Activated CD8-positive, alpha-beta memory T cell treated with anti-CD3 and anti-CD28 coated beads for 24 hours (primary cell): Measurements from ENCODE around the gene PROCA1.
"Not testable (repeated sequence)": the region's sequence is repeated elsewhere in the genome, so short reads cannot be mapped to it uniquely, and the experiment has no call there.

Experiments used
- DNase-seq: peaks from one replicate; pipeline ENCODE4 v3.0.0-alpha.2; 2020

Gene PROCA1

DNA sequence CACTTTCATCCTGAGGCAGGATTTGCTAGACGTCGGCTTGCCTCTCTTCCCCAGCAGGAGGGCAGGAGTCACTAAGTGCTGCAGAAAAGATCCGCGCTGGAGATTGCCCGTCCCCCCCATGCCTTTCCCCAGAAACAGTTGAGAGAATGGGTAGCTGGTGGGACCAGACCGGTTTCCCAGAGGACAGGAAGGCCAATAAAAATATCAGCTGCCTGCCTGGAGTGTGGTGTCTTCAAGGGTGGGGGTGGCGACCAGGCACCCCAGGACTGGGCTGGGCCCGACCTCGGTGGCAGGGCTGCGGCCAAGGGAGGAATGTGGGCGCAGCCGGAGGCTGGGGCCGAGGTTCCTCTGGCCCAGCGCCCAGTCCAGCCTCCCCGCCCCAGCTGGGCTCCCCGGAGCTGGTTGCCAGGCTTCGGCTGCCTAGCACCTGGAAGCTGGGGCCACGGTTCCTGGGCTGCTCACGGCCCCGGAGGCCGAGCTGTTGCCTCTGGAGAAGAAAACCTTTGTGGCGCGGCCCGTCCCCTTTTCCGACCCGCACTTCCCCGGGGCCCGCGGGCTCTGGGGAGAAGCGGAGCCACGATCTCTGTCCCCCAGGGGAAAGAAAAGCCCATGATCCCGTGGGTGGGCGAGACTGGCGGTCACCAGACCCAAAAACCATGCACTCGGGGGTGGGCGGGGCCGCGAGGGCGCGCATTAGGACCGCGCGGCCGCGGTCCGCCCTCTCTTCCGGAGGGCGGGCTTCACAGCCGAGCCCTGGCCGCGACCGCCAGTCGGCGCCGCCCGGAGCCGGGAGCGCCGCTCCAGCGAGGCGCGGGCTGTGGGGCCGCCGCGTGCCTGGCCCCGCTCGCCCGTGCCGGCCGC lies 31.8 kb upstream of the PROCA1 start, which contains the start of gene TRAF4:
TSS of gene TRAF4 (plus strand) at position 769 of the 861 bp plus-strand sequence. CDS start 102 bp downstream, outside the sequence.
- peak; percentile 92 for DNase-seq

DNA sequence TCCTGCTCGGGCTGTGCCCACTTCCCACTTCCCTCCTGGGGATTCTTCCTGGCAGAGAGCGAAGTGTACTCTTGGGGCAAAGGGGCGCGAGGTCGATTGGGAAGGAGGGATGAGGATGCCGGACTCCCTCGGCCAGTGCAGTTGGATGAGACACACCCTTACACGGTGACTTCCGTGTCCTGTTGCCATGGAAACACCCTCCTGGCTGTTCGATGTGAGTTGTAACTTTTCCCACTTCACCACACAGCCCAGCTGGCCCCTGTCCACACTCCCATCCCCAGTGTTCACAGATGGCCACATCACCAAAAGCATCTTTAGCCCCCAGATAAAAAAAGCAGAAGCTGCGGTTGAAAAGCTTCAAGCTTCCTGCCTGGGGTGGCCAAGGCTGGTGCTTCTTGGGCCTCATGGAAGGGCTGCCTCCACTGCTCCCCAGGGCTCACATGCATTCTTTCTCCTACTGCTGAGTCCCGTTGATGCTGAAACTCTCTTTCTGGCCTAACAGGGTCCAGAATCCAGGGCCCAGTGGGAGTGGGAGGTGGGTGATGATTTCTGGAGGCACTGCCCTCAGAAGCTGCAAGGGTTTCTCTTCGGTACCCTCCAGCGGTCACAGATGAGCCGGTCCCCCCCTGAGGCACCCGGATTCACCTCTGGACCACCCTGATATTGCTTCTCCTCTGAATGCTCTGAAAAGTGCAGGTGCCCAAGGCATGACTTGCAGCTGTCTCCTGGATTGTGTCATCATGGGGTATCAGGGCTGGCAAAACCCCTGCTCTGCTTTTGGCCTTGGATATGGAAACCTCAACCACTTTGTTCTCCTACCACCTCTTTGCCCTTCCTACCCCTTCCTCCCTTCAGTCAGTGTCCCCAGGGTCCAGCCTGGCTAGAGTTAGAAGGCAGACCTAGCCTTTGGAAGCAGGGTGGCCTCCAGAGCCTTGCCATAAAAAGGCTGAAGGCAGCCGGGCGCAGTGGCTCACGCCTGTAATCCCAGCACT lies 30.0 kb upstream of the PROCA1 start:
- DNase-seq, result no peak

DNA sequence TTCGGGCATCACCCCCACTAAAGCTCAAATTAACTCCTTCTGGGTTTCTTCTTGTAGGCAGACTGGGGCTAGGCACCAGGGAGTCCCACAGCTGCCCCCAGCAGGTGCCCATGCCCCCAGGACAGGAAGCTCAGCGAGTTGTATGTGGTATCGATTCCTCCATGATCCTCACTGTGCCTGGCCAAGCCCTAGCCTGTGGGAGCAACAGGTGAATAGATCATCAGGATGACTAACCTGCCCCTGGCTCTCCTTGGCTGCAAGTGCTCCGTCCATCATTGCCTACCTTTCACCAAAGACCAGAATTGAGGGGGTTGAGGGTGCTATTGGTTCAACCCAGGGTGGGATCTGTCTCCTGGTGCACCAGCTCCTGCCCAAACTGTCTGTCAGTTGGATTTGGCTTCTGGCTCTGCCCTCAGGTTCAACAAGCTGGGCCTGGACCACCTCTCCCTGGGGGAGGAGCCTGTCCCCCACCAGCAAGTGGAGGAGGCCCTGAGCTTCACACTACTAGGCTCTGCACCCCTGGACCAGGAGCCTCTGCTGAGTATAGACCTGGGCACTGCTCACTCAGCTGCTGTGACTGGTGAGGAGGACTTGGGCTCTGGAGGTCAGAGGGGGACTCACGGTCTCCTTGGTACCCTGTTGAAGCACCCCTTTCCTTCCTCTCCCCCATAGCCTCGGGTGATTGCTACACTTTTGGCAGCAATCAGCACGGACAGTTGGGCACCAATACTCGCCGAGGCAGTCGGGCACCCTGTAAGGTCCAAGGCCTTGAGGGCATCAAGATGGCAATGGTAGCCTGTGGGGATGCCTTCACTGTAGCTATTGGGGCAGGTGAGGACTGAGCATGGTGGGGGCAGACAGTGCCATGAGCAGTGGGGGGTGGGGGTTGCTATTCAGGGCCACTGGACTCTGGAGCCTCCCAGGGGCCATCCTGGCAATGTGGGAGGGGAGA lies 29.0 kb upstream of the PROCA1 start:
- DNase-seq, result no peak

DNA sequence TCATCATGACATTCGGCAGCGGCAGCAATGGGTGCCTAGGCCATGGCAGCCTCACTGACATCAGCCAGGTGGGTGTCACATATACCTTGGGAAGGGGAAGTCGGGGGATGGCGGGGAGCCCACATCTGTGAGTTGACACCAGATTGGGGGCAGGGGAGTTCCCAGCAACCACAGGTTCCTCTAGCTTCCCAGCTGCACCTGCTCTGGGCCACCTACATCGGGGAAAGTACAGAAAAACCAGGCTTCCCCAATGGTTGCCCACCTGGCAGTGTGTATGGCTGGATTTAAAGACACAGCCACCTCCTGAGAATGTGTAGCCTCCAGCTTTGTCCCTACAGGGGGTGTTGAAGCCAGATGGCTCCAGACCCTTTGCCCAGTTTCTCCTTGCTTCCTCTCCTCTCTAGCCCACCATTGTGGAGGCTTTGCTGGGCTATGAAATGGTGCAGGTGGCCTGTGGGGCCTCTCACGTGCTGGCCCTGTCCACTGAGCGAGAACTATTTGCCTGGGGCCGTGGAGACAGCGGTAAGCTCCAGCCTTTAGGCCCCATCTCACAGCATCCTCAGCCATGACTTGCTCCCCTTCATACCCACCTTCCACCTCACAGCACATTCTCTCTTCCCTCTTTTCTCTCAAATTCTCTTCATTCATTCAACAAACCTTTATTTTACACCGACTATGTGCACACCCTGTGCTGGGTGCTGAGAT lies 27.1 kb upstream of the PROCA1 start:
- peak; percentile 77 for DNase-seq

DNA sequence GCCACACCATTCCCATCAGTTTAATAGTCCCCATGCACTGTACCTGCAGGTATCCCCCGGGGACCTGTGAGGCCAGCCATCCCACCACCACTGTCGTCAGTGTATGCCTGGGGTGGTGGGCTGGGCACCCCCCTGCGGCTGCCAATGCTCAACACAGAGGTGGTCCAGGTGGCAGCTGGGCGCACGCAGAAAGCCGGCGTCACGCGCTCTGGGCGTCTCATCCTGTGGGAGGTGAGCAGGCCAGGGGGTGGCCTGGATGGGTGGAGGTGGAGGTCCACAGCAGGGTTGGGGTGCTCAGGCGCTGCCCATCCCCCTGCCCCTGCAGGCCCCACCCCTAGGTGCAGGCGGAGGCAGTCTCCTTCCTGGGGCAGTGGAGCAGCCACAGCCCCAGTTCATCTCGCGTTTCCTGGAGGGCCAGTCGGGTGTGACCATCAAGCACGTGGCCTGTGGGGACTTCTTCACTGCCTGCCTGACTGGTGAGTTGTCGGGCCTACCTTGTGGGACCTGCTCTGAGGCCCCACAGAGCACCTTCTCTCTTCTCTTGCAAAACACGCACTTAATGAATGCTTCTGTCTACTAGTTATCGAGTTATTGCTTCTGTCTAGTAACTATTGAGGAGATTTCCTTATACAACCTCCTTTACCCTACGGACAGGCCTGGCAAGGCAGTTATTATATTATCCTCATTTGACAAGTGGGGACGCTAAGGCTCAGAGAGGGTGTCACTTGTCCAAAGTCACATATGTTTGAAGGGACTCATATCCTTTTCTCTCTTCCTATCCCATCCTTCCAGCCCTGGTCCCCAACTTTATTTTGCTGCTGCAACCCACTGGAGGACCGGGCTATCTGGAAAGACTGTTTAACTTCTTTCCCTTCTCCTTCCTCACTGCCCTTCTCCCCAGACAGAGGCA lies 26.3 kb upstream of the PROCA1 start:
- DNase-seq, result no peak

DNA sequence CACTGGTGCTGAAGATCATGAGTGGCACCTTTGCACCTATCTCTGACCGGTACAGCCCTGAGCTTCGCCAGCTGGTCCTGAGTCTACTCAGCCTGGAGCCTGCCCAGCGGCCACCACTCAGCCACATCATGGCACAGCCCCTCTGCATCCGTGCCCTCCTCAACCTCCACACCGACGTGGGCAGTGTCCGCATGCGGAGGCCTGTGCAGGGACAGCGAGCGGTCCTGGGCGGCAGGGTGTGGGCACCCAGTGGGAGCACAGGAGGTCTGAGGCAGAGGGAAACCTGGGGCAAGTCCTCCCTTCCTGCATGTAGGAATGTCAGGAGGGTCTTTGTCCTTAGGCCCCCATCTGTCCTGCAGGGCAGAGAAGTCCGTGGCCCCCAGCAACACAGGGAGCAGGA lies 25.6 kb upstream of the PROCA1 start:
- DNase-seq, result no peak

DNA sequence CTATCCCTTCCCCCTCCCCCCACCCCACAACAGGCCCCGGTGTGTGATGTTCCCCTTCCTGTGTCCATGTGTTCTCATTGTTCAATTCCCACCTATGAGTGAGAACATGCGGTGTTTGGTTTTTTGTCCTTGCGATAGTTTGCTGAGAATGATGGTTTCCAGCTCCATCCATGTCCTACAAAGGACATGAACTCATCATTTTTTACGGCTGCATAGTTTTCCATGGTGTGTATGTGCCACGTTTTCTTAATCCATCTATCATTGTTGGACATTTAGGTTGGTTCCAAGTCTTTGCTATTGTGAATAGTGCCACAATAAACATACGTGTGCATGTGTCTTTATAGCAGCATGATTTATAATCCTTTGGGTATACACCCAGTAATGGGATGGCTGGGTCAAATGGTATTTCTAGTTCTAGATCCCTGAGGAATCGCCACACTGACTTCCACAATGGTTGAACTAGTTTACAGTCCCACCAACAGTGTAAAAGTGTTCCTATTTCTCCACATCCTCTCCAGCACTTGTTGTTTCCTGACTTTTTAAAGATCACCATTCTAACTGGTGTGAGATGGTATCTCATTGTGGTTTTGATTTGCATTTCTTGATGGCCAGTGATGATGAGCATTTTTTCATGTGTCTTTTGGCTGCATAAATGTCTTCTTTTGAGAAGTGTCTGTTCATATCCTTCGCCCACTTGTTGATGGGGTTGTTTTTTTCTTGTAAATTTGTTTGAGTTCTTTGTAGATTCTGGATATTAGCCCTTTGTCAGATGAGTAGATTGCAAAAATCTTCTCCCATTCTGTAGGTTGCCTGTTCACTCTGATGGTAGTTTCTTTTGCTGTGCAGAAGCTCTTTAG lies 24.5 kb upstream of the PROCA1 start:
- DNase-seq, result not testable (repeated sequence)

DNA sequence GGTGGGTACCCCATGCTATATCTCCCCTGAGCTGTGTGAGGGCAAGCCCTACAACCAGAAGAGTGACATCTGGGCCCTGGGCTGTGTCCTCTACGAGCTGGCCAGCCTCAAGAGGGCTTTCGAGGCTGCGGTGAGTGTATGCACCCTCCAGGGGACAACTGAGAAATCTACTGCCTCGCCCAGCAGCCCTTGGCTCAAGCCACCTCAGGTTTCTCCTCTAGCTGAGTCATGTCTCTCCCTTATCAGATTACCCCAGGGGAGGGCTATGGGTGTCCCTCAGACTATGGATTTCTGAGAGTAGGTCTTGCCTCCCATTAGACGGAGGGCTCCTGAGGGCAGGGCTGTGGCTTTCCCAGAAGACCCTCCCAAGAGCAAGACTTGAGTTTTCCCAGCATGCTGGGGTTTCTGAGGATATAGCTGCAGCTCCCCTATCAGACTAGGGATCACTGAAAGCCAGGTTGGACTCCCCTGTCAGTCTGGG lies 23.6 kb upstream of the PROCA1 start:
- DNase-seq, result no peak

DNA sequence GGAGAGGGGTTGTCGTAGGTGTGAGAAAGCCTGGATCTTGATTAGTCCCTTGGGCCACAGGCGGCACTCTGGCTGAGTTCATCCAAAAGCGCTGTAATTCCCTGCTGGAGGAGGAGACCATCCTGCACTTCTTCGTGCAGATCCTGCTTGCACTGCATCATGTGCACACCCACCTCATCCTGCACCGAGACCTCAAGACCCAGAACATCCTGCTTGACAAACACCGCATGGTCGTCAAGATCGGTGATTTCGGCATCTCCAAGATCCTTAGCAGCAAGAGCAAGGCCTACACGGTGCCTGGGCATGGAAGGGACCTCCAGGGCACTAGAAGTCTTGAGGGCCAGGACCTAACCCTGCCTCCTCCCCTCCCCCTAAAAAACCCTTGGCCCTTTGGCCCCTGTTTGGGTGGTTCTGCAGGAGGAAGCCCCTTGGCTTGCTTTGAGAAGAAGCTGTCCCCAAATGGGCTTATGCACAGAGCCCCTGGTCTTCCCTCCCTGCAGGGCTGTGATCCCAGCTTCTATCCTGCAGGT lies 23.1 kb upstream of the PROCA1 start:
- no peak for DNase-seq

DNA sequence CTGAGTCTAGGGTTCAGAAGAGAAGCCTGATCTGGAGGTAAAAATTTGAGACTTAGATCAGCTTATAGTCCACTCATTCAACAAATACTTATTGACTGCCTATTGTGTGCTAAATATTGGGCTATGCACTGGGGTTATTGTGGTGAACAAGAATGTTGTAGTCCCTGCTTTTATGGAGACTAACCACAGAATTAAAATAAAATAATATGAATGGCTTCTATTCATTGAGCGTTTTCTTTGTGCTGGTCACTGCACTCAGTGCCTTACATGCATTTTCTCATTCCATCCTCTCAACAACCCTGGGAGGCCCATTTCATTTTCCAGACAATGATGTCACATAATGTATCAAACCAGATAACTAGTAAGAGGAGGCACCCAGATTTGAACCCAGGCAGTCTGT lies 21.7 kb upstream of the PROCA1 start:
- no peak for DNase-seq

DNA sequence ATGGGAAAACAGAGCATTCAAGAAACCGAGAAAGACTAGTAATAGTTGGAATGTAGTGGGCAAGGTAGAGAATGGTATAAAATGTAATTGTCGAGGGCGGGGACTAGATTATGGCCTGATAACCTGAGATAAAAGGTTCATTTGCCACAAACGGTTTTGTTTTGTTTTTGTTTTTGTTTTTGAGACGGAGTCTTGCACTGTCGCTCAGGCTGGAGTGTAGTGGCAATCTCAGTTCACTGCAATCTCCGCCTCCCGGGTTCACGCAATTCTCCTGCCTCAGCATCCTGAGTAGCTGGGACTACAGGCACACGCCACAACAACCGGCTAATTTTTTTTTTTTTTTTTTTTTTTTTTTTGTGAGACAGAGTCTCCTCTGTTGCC lies 18.3 kb upstream of the PROCA1 start:
- DNase-seq, result no peak

DNA sequence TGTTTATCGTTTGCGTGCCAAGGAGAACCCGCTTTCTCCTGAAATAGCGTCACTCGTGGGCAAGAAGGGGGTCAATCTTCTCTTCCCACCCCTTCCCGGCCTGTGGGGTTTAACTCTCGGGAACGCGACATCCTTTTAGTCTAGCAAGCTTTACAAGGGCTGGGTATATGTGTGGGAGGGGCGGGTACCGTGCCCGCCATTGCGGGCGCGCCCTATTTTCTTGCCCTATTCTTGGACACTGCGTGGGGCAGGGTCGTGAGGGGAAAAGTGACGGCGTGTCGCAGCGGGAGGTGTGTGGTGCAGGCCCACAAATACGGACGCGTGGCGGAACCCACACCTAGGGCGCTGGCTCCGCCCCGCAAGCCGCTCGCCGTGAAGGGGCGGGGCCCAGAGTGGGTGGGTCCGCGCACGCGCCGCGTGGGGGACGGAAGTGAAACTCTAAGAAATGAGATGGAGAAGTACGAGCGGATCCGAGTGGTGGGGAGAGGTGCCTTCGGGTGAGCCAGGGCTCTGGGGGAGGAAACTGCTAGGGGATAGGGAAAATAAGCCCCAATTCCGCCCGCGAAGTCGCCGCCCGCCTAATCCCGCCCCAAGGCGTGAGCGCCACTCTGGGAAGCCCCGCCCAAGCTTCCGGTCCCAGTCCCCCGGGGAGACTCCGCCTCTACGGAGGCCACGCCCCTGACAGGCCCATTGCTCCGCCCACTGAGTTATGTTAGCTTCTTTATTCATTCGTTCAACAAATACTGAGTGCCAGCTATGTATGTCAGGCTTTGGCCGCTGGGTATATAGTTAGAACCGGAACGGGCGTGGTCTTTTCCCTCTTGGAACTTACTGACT lies 16.9 kb upstream of the PROCA1 start, which contains the start of gene NEK8:
TSS of gene NEK8 (plus strand) at position 425 of the 837 bp plus-strand sequence. CDS start at position 451, 26 bp downstream.
- peak; percentile 100 for DNase-seq

DNA sequence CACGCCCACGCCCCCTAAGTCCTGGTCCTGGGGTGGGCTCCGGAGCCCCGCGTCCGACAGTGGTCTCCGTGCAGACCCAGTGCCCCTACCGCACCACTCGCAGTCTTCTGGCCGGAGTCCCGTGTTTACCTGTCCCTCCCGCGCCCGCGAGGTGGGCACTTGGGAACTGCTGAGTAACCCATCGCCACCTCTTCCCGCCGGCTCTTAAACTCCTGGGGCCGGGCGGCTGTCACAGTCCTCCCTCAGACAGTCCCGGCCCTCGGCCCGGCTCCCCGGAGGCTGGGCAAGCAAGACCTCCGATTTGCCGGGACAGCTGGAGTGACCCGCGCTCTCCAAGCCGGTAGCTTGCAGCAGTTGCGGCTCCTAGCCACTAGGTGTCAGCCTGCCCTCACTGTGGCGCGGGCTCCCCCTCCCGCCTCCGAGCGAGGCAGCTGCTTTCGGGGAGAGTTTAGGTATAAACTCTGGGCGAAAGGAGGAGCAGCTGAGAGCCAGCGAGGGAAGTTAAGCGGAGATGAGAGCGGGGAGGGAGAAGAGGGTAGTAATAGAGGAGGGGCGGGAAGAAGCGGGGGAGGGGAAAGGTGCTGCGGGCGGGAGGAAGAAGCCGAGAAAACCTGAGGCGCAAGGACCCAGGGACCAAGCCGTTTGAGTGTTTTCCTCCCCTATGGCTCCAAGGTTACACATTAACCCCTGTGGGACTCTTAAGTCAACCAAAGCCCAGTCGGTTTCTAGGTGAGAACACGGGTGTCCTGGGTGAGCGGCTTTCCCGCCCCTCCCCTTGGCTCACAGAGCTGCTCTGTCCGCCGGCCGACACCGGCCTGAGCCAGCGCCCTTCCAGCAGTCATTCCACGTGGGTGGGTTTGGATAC lies 15.2 kb upstream of the PROCA1 start:
- peak; percentile 98 for DNase-seq

DNA sequence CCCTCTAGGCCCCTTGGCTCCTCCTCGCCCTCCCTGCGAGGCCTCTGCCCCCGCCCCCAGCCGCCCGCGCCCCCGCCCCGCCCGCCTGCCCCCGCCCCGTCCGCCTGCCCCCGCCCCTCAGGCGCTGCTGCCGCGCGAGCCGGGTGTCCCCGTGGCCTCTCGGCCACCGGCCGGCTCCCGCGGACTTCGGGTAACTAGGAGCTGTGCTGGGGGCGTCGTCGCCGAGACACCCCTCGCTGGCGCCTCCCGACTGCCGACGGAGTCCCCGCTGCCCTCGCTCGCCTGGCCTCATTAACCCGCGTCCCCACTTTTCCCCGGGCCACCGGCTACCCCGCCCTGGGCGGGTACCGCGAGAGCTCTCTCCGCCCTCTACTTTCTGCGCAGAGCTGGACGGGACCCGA lies 14.5 kb upstream of the PROCA1 start, which contains the start of gene TLCD1:
TSS of gene TLCD1 (minus strand) at position 8 of the 401 bp plus-strand sequence. CDS start 136 bp downstream, outside the sequence.
- DNase-seq, result no peak

DNA sequence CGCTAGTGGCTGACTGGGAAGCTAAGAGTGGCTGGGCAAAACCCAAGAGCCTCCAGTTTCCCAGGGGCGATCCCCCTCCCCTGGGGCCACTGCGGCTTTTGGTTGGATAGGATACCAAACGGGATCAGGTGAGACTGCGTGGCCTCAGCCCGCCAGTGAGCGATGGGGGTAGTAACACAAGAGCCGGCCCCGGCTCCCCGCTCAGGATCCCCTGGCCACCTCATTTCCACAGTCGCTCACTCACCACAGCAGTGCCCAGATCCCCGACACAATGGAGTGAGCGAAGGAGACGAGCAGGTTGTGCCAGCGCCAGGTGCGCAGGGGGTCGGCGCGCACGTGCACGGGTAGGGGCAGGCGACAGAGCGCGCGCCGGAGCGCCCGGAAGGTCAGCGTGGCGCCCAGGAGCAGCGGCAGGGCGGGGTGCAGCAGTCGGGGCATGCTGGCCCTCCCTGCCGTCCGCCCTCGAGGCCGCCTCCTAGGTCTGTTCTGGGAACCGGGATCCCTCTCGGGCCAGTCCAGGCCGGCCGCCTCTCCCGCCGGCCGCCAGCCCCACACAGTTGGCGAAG lies 14.1 kb upstream of the PROCA1 start:
- peak; percentile 94 for DNase-seq

DNA sequence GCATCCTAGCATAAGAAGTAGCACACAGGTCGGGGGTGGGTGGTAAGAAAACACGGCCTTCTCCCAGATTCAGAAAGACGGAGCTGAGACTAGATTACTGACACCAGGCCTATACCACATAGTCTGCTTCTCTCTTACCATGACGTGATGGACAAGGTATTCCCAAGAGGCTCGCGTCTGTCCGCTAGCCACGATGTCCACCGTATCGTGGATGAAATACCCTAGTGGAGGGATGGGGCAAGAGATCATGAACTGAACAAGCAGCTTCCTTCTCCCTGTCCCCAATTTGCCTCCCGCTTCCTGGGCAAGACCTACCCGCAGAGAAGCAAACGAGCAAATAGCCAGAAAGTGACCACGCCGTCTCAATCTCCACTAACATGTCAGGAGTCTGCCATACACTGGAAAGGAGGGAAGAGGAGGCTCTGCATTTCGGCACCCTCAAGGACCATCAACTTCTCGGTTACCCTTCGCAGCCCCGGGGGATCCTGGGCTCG lies 13.5 kb upstream of the PROCA1 start:
- no peak for DNase-seq
